HL-60 (cell line): ENCODE measurements around the gene PRLR.

Experiments
- DNase-seq, 2 experiments: peaks; one replicate each; pipeline ENCODE4 v3.0.0-alpha.2; 2010 to 2020; ENCODE audit warnings: low read depth in 1 of 2, low spot score in 1 of 2
- H3K27ac ChIP-seq: fragments of 250-450 bp; sonication (Bioruptor Pico); replicated peaks from 2 replicates; pipeline ENCODE4 v1.5.1; 2020; ENCODE audit warnings: mild to moderate bottlenecking, moderate library complexity
- H3K27me3 ChIP-seq: fragments of 250-450 bp; sonication (Bioruptor Pico); 2 replicates; pipeline ENCODE4 v1.5.1; 2021; ENCODE audit warnings: mild to moderate bottlenecking, moderate library complexity; ENCODE audit not compliant: insufficient read depth, poor library complexity, severe bottlenecking
- H3K4me3 ChIP-seq: replicated peaks from 2 replicates; pipeline ENCODE4 v1.5.1; 2011; ENCODE audit warnings: mild to moderate bottlenecking, control low read depth, low read length; ENCODE audit not compliant: insufficient read depth
- GABPA ChIP-seq: IDR thresholded peaks from 2 replicates; pipeline ENCODE4 v1.6.1; 2012; ENCODE audit warnings: low read depth
- POLR2AphosphoS5 ChIP-seq: IDR thresholded peaks from 2 replicates; pipeline ENCODE4 v1.6.1; 2012; ENCODE audit warnings: low read depth
- SPI1 ChIP-seq: IDR thresholded peaks from 2 replicates; pipeline ENCODE4 v1.6.1; 2012; ENCODE audit warnings: low read depth, mild to moderate bottlenecking, borderline replicate concordance
- TF ChIP-seq, protein P1 (sequence below): IDR thresholded peaks from 2 replicates; pipeline ENCODE4 v1.6.1; 2012; ENCODE audit warnings: low read depth; ENCODE audit not compliant: insufficient replicate concordance
- TF ChIP-seq, protein P2 (sequence below): IDR thresholded peaks from one replicate; pipeline ENCODE4 v1.5.1; 2011; ENCODE audit warnings: low read length, control low read depth, inconsistent platforms; ENCODE audit not compliant: insufficient read depth

Gene PRLR

GRCh38 chr5:35009657-35010056 is 220.6 kb downstream of the PRLR start:
- TF ChIP-seq SPI1, result no peak
- TF ChIP-seq, protein P1, sequence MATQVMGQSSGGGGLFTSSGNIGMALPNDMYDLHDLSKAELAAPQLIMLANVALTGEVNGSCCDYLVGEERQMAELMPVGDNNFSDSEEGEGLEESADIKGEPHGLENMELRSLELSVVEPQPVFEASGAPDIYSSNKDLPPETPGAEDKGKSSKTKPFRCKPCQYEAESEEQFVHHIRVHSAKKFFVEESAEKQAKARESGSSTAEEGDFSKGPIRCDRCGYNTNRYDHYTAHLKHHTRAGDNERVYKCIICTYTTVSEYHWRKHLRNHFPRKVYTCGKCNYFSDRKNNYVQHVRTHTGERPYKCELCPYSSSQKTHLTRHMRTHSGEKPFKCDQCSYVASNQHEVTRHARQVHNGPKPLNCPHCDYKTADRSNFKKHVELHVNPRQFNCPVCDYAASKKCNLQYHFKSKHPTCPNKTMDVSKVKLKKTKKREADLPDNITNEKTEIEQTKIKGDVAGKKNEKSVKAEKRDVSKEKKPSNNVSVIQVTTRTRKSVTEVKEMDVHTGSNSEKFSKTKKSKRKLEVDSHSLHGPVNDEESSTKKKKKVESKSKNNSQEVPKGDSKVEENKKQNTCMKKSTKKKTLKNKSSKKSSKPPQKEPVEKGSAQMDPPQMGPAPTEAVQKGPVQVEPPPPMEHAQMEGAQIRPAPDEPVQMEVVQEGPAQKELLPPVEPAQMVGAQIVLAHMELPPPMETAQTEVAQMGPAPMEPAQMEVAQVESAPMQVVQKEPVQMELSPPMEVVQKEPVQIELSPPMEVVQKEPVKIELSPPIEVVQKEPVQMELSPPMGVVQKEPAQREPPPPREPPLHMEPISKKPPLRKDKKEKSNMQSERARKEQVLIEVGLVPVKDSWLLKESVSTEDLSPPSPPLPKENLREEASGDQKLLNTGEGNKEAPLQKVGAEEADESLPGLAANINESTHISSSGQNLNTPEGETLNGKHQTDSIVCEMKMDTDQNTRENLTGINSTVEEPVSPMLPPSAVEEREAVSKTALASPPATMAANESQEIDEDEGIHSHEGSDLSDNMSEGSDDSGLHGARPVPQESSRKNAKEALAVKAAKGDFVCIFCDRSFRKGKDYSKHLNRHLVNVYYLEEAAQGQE, result no peak
- no peaks in the 10 kb centered on the region for H3K27me3 ChIP-seq
- DNase-seq, result no peak
- no peak overlapping the region for H3K4me3 ChIP-seq
- H3K27ac ChIP-seq, result no peak overlapping the region

DNA sequence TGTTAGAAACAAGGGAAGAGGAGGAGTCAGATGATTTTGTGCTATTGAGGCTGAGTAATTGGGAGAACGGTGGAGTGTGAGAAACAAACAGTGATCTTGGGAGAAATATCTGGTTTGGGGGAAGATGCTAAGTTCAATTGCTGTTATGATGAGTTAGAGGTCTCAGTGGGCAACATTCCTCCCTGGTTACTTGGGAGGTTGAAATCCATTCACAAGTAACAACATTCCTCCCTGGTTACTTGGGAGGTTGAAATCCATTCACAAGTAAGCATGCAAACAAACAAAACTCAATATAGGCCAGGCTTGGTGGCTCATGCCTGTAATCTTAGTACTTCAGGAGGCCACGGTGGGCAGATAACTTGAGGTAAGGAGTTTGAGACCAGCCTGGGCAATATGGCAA is 221.3 kb downstream of the PRLR start:
- no peak overlapping the region for H3K27ac ChIP-seq
- TF ChIP-seq, protein P2, sequence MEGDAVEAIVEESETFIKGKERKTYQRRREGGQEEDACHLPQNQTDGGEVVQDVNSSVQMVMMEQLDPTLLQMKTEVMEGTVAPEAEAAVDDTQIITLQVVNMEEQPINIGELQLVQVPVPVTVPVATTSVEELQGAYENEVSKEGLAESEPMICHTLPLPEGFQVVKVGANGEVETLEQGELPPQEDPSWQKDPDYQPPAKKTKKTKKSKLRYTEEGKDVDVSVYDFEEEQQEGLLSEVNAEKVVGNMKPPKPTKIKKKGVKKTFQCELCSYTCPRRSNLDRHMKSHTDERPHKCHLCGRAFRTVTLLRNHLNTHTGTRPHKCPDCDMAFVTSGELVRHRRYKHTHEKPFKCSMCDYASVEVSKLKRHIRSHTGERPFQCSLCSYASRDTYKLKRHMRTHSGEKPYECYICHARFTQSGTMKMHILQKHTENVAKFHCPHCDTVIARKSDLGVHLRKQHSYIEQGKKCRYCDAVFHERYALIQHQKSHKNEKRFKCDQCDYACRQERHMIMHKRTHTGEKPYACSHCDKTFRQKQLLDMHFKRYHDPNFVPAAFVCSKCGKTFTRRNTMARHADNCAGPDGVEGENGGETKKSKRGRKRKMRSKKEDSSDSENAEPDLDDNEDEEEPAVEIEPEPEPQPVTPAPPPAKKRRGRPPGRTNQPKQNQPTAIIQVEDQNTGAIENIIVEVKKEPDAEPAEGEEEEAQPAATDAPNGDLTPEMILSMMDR, result no peak
- TF ChIP-seq, protein P1, result no peak
- no peak for TF ChIP-seq SPI1
- no peak for TF ChIP-seq POLR2AphosphoS5
- TF ChIP-seq GABPA, result no peak
- no peak for DNase-seq
- H3K27me3 ChIP-seq, result no peaks in the 10 kb centered on the region
- H3K4me3 ChIP-seq, result no peak overlapping the region

GRCh38 chr5:35004771-35005170 is 225.5 kb downstream of the PRLR start:
- TF ChIP-seq, protein P1, result no peak
- TF ChIP-seq SPI1, result no peak
- TF ChIP-seq POLR2AphosphoS5, result no peak
- TF ChIP-seq, protein P2, result no peak
- Histone ChIP-seq H3K4me3 (no peak overlapping the region), H3K27me3 (no peaks in the 10 kb centered on the region), H3K27ac (no peak overlapping the region)
- DNase-seq, result no peak

- Histone ChIP-seq H3K27me3 (no peaks in the 10 kb centered on the region), H3K4me3 (no peak overlapping the region), H3K27ac (no peak overlapping the region)
- no peak for DNase-seq
- no peak for TF ChIP-seq GABPA
- no peak for TF ChIP-seq POLR2AphosphoS5
- TF ChIP-seq, protein P2, result no peak
- TF ChIP-seq, protein P1, result no peak
- no peak for TF ChIP-seq SPI1
Observed at GRCh38 chr5:35004200-35004599, 226.1 kb downstream of the PRLR start.
